ENCODE data around the gene RAB9B. TPM values are rescaled to one million over a fixed set of nuclear protein-coding genes. Genes with fewer than 3 reads are reported as not detected.

Gene RAB9B
- total RNA-seq, 4 donors from 2014 or later, result 1.8 to 5.7 (median 4.7) TPM

DNA sequence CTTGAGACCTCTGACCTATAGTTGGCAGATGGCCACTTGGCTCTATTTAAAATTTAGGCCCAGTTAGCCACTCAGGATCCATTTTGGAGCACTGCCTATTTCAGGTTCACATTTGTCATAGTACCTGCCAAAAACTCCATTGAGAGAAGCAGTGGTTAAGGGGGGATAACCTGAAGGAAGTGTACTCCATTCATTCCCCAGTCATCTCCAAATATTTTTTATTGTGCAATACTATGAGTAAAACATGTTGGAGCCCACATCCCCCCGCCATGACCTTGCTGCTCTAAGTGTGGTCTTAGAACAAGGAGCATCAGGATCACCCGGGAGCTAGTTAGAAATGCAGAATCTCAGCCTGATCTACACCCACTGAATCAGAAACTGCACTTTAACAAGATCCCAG, 34.4 kb downstream of the RAB9B start:
- no peak for ATAC-seq
- no peak for TF ChIP-seq POLR2A (IDR thresholded peaks at IDR 0.05)
- Histone ChIP-seq H3K4me1 (no peaks in the 10 kb centered on the region), H3K27ac (no peak overlapping the region), H3K36me3 (no peaks in the 10 kb centered on the region), H3K9me3 (no peaks in the 10 kb centered on the region), H3K4me3 (no peak overlapping the region), H3K27me3 (no peaks in the 10 kb centered on the region)
- intact Hi-C loops (cut with DNase I; ENCODE audit: low total_unique reads), result no loop called here
- no peak for DNase-seq
- in situ Hi-C loops (cut with MboI; ENCODE audit: low sequenced_read_pairs in 4 of 4), result no loop called here

DNA sequence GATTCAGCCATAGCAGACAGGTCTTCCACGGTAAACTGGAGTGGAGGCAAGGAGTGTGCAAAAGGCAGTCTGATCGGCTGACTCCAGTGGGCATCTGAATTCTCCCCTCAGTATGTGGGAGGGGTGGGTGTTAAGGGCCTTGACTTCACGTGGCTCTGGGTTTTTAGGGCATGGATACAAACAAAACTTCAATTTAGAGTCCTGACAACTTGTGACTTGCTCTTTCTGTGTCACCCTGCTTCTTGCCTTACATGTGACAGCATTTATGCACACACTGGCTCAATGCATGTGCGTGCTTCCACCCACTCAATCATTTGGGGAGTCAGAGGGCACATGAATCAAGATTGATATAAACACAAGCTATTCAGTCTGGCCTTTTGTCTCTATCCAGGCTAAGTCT, 37.9 kb downstream of the RAB9B start:
- Histone ChIP-seq H3K4me3 (no peak overlapping the region), H3K27ac (no peak overlapping the region), H3K4me1 (no peaks in the 10 kb centered on the region), H3K9me3 (no peaks in the 10 kb centered on the region), H3K36me3 (no peaks in the 10 kb centered on the region), H3K27me3 (no peaks in the 10 kb centered on the region)
- in situ Hi-C loops (cut with MboI; ENCODE audit: low sequenced_read_pairs in 4 of 4), result no loop called here
- intact Hi-C loops (cut with DNase I; ENCODE audit: low total_unique reads), result no loop called here
- TF ChIP-seq POLR2A (IDR thresholded peaks at IDR 0.05), result no peak
- TF ChIP-seq, protein P1, sequence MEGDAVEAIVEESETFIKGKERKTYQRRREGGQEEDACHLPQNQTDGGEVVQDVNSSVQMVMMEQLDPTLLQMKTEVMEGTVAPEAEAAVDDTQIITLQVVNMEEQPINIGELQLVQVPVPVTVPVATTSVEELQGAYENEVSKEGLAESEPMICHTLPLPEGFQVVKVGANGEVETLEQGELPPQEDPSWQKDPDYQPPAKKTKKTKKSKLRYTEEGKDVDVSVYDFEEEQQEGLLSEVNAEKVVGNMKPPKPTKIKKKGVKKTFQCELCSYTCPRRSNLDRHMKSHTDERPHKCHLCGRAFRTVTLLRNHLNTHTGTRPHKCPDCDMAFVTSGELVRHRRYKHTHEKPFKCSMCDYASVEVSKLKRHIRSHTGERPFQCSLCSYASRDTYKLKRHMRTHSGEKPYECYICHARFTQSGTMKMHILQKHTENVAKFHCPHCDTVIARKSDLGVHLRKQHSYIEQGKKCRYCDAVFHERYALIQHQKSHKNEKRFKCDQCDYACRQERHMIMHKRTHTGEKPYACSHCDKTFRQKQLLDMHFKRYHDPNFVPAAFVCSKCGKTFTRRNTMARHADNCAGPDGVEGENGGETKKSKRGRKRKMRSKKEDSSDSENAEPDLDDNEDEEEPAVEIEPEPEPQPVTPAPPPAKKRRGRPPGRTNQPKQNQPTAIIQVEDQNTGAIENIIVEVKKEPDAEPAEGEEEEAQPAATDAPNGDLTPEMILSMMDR (IDR thresholded peaks at IDR 0.05 in 4 of 5, conservative IDR thresholded peaks at IDR 0.05 in 1 of 5), result no peak
- ATAC-seq (no peak), DNase-seq (no peak)

DNA sequence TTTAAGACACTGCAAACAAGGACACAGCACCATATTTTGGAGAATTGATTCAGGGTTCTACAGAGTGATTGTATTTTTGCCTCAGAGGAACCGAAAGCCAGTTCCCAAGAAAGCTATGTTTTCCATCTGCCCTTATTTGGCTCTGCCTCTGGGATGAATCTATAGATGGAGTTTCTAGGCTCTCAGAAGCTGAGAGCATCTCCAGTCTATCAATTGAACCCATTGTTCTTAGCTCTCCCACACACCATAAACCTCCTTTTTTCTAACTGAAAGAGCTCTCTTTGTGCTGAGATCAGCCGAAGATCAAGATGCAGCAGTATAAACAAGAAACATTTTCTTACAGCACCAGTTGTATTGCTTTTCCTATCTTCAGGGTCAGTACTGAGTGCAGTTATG, 38.5 kb downstream of the RAB9B start:
- Histone ChIP-seq H3K9me3 (no peaks in the 10 kb centered on the region), H3K27me3 (no peaks in the 10 kb centered on the region), H3K4me3 (no peak overlapping the region), H3K4me1 (no peaks in the 10 kb centered on the region), H3K27ac (no peak overlapping the region), H3K36me3 (no peaks in the 10 kb centered on the region)
- TF ChIP-seq, protein P1 (IDR thresholded peaks at IDR 0.05 in 4 of 5, conservative IDR thresholded peaks at IDR 0.05 in 1 of 5), result no peak
- no peak for TF ChIP-seq POLR2A (IDR thresholded peaks at IDR 0.05)
- ATAC-seq (no peak), DNase-seq (no peak)
- intact Hi-C loops (cut with DNase I; ENCODE audit: low total_unique reads) (no loop called here), in situ Hi-C loops (cut with MboI; ENCODE audit: low sequenced_read_pairs in 4 of 4) (no loop called here)

DNA sequence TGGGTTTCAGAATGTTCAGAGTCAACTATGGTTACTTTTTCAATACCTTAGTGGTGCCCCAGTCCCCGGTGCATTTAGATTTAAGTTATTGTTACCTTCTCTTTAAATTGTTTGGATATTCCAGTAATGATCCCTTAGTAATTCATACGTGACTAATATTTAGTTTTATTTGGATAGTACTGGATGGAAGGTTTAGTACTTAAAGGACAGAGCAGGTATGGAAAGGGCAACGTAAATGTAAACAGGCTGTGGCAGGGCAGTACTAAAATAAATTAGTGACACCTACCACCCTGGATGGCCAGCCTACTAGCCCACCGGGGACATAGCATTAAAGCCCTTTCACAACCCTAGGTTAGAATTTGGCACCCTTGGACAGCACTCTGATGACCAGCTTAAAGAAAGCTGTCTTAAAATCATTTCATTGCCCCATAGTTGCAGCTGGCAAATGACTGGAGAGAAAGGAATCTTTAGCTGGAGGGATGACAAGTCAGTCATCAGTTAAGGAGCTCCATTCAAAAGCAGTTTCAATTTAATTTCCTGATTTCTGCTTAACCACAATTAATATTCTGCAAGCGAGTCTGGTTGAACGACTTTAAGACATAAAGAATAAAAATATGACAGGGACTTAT, 39.0 kb downstream of the RAB9B start:
- ATAC-seq (no peak), DNase-seq (no peak)
- H3K27me3 ChIP-seq, result no peaks in the 10 kb centered on the region
- no peak overlapping the region for H3K4me3 ChIP-seq
- H3K4me1 ChIP-seq, result no peaks in the 10 kb centered on the region
- in situ Hi-C loops (cut with MboI; ENCODE audit: low sequenced_read_pairs in 4 of 4) (no loop called here), intact Hi-C loops (cut with DNase I; ENCODE audit: low total_unique reads) (no loop called here)
- no peaks in the 10 kb centered on the region for H3K9me3 ChIP-seq
- no peaks in the 10 kb centered on the region for H3K36me3 ChIP-seq
- TF ChIP-seq, protein P1 (IDR thresholded peaks at IDR 0.05 in 4 of 5, conservative IDR thresholded peaks at IDR 0.05 in 1 of 5), result no peak
- no peak for TF ChIP-seq POLR2A (IDR thresholded peaks at IDR 0.05)
- H3K27ac ChIP-seq, result no peak overlapping the region

DNA sequence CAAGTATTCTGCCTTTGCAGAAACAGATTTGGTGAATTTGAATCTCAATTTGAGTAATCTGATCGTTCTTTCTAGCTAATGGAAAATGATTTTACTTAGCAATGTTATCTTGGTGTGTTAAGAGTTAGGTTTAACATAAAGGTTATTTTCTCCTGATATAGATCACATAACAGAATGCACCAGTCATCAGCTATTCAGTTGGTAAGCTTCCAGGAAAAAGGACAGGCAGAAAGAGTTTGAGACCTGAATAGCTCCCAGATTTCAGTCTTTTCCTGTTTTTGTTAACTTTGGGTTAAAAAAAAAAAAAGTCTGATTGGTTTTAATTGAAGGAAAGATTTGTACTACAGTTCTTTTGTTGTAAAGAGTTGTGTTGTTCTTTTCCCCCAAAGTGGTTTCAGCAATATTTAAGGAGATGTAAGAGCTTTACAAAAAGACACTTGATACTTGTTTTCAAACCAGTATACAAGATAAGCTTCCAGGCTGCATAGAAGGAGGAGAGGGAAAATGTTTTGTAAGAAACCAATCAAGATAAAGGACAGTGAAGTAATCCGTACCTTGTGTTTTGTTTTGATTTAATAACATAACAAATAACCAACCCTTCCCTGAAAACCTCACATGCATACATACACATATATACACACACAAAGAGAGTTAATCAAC, 40.1 kb downstream of the RAB9B start:
- in situ Hi-C loops (cut with MboI; ENCODE audit: low sequenced_read_pairs in 4 of 4) (no loop called here), intact Hi-C loops (cut with DNase I; ENCODE audit: low total_unique reads) (no loop called here)
- no peak overlapping the region for H3K4me3 ChIP-seq
- no peak for TF ChIP-seq POLR2A (IDR thresholded peaks at IDR 0.05)
- TF ChIP-seq, protein P1 (IDR thresholded peaks at IDR 0.05 in 4 of 5, conservative IDR thresholded peaks at IDR 0.05 in 1 of 5), result no peak
- H3K36me3 ChIP-seq, result no peaks in the 10 kb centered on the region
- H3K4me1 ChIP-seq, result no peaks in the 10 kb centered on the region
- H3K27me3 ChIP-seq, result no peaks in the 10 kb centered on the region
- ATAC-seq (no peak), DNase-seq (no peak)
- no peak overlapping the region for H3K27ac ChIP-seq
- H3K9me3 ChIP-seq, result no peaks in the 10 kb centered on the region
